ENCODE measurements around the gene GBGT1. TPM values are rescaled to one million over a fixed set of nuclear protein-coding genes. Genes with fewer than 3 reads are reported as not detected.

The GBGT1 gene
- total and polyA plus RNA-seq, 2 donors (not counting 3 experiments of a cell fraction or from before 2014, with no cell fraction given) = 35.6 to 56.3 TPM

GRCh38 chr9:133207540-133208170 lies 43.9 kb upstream of the GBGT1 start:
- H3K9me3 ChIP-seq (replicated peaks; ENCODE audit: control insufficient read depth, insufficient read depth, low read length) = no peaks in the 10 kb centered on the region
- dilution Hi-C loops (cut with MboI; ENCODE audit: extremely low pct_ligation_motif_present, low sequenced_read_pairs) = no loop called here
- POLR2A ChIA-PET = no interaction called here
- intact Hi-C loops (cut with micrococcal nuclease) = no loop called here
- H3K4me2 ChIP-seq (ENCODE audit: insufficient read depth, low read length) = no peak overlapping the region
- H3K79me2 ChIP-seq (ENCODE audit: control insufficient read depth, insufficient read depth, low read length) = no peaks in the 10 kb centered on the region
- H3K36me3 ChIP-seq (ENCODE audit: control insufficient read depth in 2 of 2, extremely low read depth in 1 of 2, insufficient read depth in 2 of 2, low read length in 2 of 2) = no peaks in the 10 kb centered on the region
- no peak overlapping the region for H3K4me3 ChIP-seq (replicated peaks in 1 of 3; ENCODE audit: insufficient read depth in 1 of 3, low read depth in 1 of 3, low read length in 3 of 3)
- H2AFZ ChIP-seq (ENCODE audit: low read depth, low read length) = no peak overlapping the region
- TF ChIP-seq POLR2A (IDR thresholded peaks at IDR 0.05; ENCODE audit: low read depth, low read length) = no peak
- TF ChIP-seq POLR2AphosphoS5 (IDR thresholded peaks at IDR 0.05; ENCODE audit: insufficient read depth, low read depth, low read length) = no peak
- TF ChIP-seq, protein P1, sequence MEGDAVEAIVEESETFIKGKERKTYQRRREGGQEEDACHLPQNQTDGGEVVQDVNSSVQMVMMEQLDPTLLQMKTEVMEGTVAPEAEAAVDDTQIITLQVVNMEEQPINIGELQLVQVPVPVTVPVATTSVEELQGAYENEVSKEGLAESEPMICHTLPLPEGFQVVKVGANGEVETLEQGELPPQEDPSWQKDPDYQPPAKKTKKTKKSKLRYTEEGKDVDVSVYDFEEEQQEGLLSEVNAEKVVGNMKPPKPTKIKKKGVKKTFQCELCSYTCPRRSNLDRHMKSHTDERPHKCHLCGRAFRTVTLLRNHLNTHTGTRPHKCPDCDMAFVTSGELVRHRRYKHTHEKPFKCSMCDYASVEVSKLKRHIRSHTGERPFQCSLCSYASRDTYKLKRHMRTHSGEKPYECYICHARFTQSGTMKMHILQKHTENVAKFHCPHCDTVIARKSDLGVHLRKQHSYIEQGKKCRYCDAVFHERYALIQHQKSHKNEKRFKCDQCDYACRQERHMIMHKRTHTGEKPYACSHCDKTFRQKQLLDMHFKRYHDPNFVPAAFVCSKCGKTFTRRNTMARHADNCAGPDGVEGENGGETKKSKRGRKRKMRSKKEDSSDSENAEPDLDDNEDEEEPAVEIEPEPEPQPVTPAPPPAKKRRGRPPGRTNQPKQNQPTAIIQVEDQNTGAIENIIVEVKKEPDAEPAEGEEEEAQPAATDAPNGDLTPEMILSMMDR (IDR thresholded peaks at IDR 0.05; ENCODE audit: extremely low read depth in 1 of 2, insufficient read depth in 1 of 2, low read depth in 1 of 2, low read length in 2 of 2) = no peak
- no peak for TF ChIP-seq GATA2 (IDR thresholded peaks at IDR 0.05; ENCODE audit: insufficient read depth, insufficient read length, low read depth, low read length)
- TF ChIP-seq, protein P2, sequence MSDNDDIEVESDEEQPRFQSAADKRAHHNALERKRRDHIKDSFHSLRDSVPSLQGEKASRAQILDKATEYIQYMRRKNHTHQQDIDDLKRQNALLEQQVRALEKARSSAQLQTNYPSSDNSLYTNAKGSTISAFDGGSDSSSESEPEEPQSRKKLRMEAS (IDR thresholded peaks at IDR 0.05; ENCODE audit: insufficient read depth, insufficient read length) = no peak
- TF ChIP-seq EZH2 (IDR thresholded peaks at IDR 0.05; ENCODE audit: borderline replicate concordance, low read depth, low read length, severe bottlenecking) = no peak
- no peak for TF ChIP-seq JUN (IDR thresholded peaks at IDR 0.05; ENCODE audit: borderline replicate concordance, insufficient read depth, insufficient read length, low read depth)
- TF ChIP-seq MYC (IDR thresholded peaks at IDR 0.05; ENCODE audit: low read depth, low read length) = no peak
- TF ChIP-seq FOS (IDR thresholded peaks at IDR 0.05; ENCODE audit: borderline replicate concordance, insufficient read depth, low read length) = no peak
- DNase-seq (ENCODE audit: low read depth, low spot score) (no peak), FAIRE-seq (no peak)
- no peaks in the 10 kb centered on the region for H3K4me1 ChIP-seq (ENCODE audit: control insufficient read depth, extremely low read depth, insufficient read depth, low read length)
- H3K9ac ChIP-seq (replicated peaks; ENCODE audit: extremely low read depth, insufficient read depth, low read length) = no peak overlapping the region
- no peak overlapping the region for H3K27ac ChIP-seq (ENCODE audit: insufficient read depth, low read depth, low read length)
- H3K27me3 ChIP-seq (ENCODE audit: control insufficient read depth in 2 of 2, insufficient read depth in 2 of 2, low read length in 2 of 2) = peaks cover 0 to 2% of the 10 kb centered on the region in 2 experiments
- CTCF ChIA-PET = interaction anchor here (0.9 kb wide), 1 partner anchor 31 kb away, joined by 3 read pairs; no protein-coding TSS in a partner anchor
- H3K9me1 ChIP-seq (replicated peaks; ENCODE audit: control insufficient read depth, extremely low read depth, insufficient read depth, low read length) = no peaks in the 10 kb centered on the region
- no TSS peak for BruUV-seq (replicated peaks)
- H4K20me1 ChIP-seq (replicated peaks; ENCODE audit: control insufficient read depth, extremely low read depth, insufficient read depth, low read length) = no peaks in the 10 kb centered on the region

All from endothelial cell of umbilical vein (primary cell).